Heart left ventricle (tissue), 16 donors: ENCODE results near the gene MAPK11. TPM values are rescaled to one million over a fixed set of nuclear protein-coding genes. Genes with fewer than 3 reads are reported as not detected.

Experiments used
- ATAC-seq, 4 donors: fragments of 200-7000 bp; cut with Tn5 transposase; one replicate each; pipeline ENCODE4 v1.9.1; 2020 to 2022; ENCODE audit warnings: moderate library complexity in 4 of 4, mild to moderate bottlenecking in 3 of 4, moderate number of reproducible peaks in 1 of 4
- DNase-seq, 5 donors: peaks; one replicate each; pipeline ENCODE4 v3.0.0-alpha.2; 2020
- H3K27ac ChIP-seq, 12 donors: fragments of 200-600 bp; sonication (generic) in 4 of 12; one replicate each; pipeline versions ENCODE4 v1.5.0 to v1.8.0; 2016 to 2022; ENCODE audit warnings: mild to moderate bottlenecking in 2 of 12
- H3K27me3 ChIP-seq, 9 donors: fragments of 200-600 bp; sonication (generic) in 2 of 9; one replicate each; pipeline versions ENCODE4 v1.5.1 to v1.8.0; 2016 to 2022; ENCODE audit warnings: mild to moderate bottlenecking in 3 of 9
- H3K36me3 ChIP-seq, 9 donors: fragments of 200-600 bp; sonication (generic) in 2 of 9; one replicate each; pipeline versions ENCODE4 v1.5.0 to v1.8.0; 2018 to 2022; ENCODE audit warnings: mild to moderate bottlenecking in 2 of 9
- H3K4me1 ChIP-seq, 12 donors: fragments of 200-600 bp; sonication (generic) in 4 of 12; one replicate each; pipeline versions ENCODE4 v1.5.0 to v1.8.0; 2016 to 2022; ENCODE audit warnings: mild to moderate bottlenecking in 3 of 12
- H3K4me3 ChIP-seq, 12 donors: fragments of 200-600 bp; sonication (generic) in 4 of 12; one replicate each; pipeline versions ENCODE4 v1.5.0 to v1.8.0; 2017 to 2022; ENCODE audit warnings: mild to moderate bottlenecking in 9 of 12, moderate library complexity in 4 of 12
- H3K9me3 ChIP-seq, 12 donors: fragments of 200-600 bp; sonication (generic) in 4 of 12; one replicate each; pipeline versions ENCODE4 v1.5.0 to v1.8.0; 2016 to 2022; ENCODE audit warnings: mild to moderate bottlenecking in 1 of 12
- CTCF ChIP-seq, 12 donors: fragments of 200-600 bp; sonication (generic) in 4 of 12; IDR thresholded peaks; one replicate each; pipeline versions ENCODE4 v1.5.0 to v1.8.0; 2018 to 2022; ENCODE audit warnings: antibody characterized with exemption in 12 of 12, mild to moderate bottlenecking in 5 of 12
- POLR2A ChIP-seq, 2 donors: fragments of 450-650 bp; IDR thresholded peaks; one replicate each; pipeline ENCODE4 v1.6.1; 2017; ENCODE audit warnings: antibody characterized with exemption in 2 of 2, mild to moderate bottlenecking in 2 of 2, moderate library complexity in 2 of 2
- WGBS, 4 donors: extraction: QIAGEN DNeasy Blood & Tissue Kit in 2 of 4; methylation state at CpG; one replicate each; pipeline versions ENCODE4 v1.1.5 to v1.1.7; 2013 to 2018; 5-methylcytosine and 5-hydroxymethylcytosine counted together
- intact Hi-C, 10 donors: fragments of 100-400 bp; cut with DNase I; formaldehyde crosslinking; loops; one replicate each; pipeline versions ENCODE4 v1.11.1 to v1.14.2; 2022
- polyA plus RNA-seq, 2 donors: library from polyadenylated mRNA; stranded (reverse); fragments of 200-250 nt; gene quantifications; one replicate each; pipeline ENCODE4 v1.2.3, GENCODE V29; 2013
- total RNA-seq, 9 donors: library from RNA; depleted of rRNA in 2 of 9; stranded (reverse); fragments of >200 nt in 2 of 9; fragmentation: NEBNext Ultra II Directional in 3 of 9; extraction: Animal tissue kit (Norgen Biotek cat#: 25700) in 3 of 9; gene quantifications; one replicate each; pipeline versions ENCODE4 v1.1.0 to v1.2.4, GENCODE V29; 2016 to 2023
- donor health status: ischemic (EF 13 %, LVEDD 7.1; RV severe dilation, severe dysfunction).
- donor health status: healthy with polysubstance abuse.
- donor health status: DM: no; HTN: yes; CAD: no.
- donor health status: DM: no; HTN: no; CAD: no.
- donor health status: ischemic (EF 25% LVEDD 6.9; RV normal size, moderate dysfunction).
- donor health status: ischemic (EF 25% LVEDD 5.7; RV mildly dilated, moderate dysfunction).
- donor health status: healthy.
- donor health status: DM: yes; HTN: yes; CAD: no.
- donor health status: ischemic (EF 35%, LVEDD 5.7; RV mildly dilated, moderate dysfunction).
- donor health status: nonischemic (EF 11% LVEDD 7.7; RV severe dilation, severe dysfunction).
- donor health status: DM: yes; HTN: yes; CAD: no.
- donor health status: PGD.
- donor health status: ischemic (EF 29% LVEDD 5.4; RV normal size, mild dysfunction).
- donor health status: nonischemic (EF 23%, LVEDD 6.1; RV moderate dilation, normal function).

The MAPK11 gene
- total and polyA plus RNA-seq, 11 donors, result 5.0 to 12.1 (median 7.5) TPM

- WGBS, 4 donors, result 83 to 89% (median 85%) methylated on average over 3 to 15 of the region's 15 CpGs
Observed at GRCh38 chr22:50264946-50265669, 5.1 kb downstream of the MAPK11 start.

GRCh38 chr22:50264104-50264745 lies 6.0 kb downstream of the MAPK11 start:
- Histone ChIP-seq H3K27me3 (peaks cover 0 to 15% (median 0%) of the 10 kb centered on the region in 9 donors), H3K27ac (no peak overlapping the region), H3K4me3 (no peak overlapping the region), H3K36me3 (no peaks in the 10 kb centered on the region), H3K9me3 (no peaks in the 10 kb centered on the region), H3K4me1 (peaks cover 6 to 57% (median 29%) of the 10 kb centered on the region in 12 donors)
- DNase-seq, result no peak
- intact Hi-C loops, result no loop called here
- no peak for ATAC-seq
- 89 to 91% (median 90%) methylated on average over 12 to 15 of the region's 15 CpGs for WGBS, 4 donors
- TF ChIP-seq CTCF (IDR thresholded peaks at IDR 0.05) (no peak), POLR2A (IDR thresholded peaks at IDR 0.05) (no peak)

More at GRCh38 chr22:50264946-50265669, 5.1 kb downstream of the MAPK11 start:
- Histone ChIP-seq H3K4me3 (no peak overlapping the region), H3K27me3 (peaks cover 0 to 21% (median 0%) of the 10 kb centered on the region in 9 donors), H3K9me3 (no peaks in the 10 kb centered on the region), H3K36me3 (no peaks in the 10 kb centered on the region), H3K4me1 (peaks cover 6 to 63% (median 34%) of the 10 kb centered on the region in 12 donors), H3K27ac (no peak overlapping the region)
- DNase-seq, result no peak
- TF ChIP-seq POLR2A (IDR thresholded peaks at IDR 0.05) (no peak), CTCF (IDR thresholded peaks at IDR 0.05) (no peak)
- ATAC-seq, result no peak
- intact Hi-C loops, result no loop called here

GRCh38 chr22:50262973-50263617 lies 7.1 kb downstream of the MAPK11 start:
- intact Hi-C loops, result no loop called here
- TF ChIP-seq CTCF (IDR thresholded peaks at IDR 0.05) (no peak), POLR2A (IDR thresholded peaks at IDR 0.05) (no peak)
- 60 to 68% (median 63%) methylated on average over 9 of the region's 9 CpGs for WGBS, 4 donors
- Histone ChIP-seq H3K4me3 (no peak overlapping the region), H3K36me3 (no peaks in the 10 kb centered on the region), H3K4me1 (peaks cover 7 to 57% (median 22%) of the 10 kb centered on the region in 12 donors), H3K27ac (no peak overlapping the region), H3K27me3 (peaks cover 0 to 13% (median 0%) of the 10 kb centered on the region in 9 donors), H3K9me3 (no peaks in the 10 kb centered on the region)
- no peak for DNase-seq
- ATAC-seq, result no peak

- H3K27me3 ChIP-seq, result peaks cover 0 to 13% (median 0%) of the 10 kb centered on the region in 9 donors
- no peak for DNase-seq
- no peaks in the 10 kb centered on the region for H3K9me3 ChIP-seq
- peaks cover 6 to 57% (median 19%) of the 10 kb centered on the region in 12 donors for H3K4me1 ChIP-seq
- peak overlapping the region in 1 of 12 donors; percentile 68 for H3K4me3 ChIP-seq
- H3K27ac ChIP-seq, result peak overlapping the region in 1 of 12 donors; percentile 70
- intact Hi-C loops, result no loop called here
- WGBS, 4 donors, result 68 to 86% (median 80%) methylated on average over 6 to 7 of the region's 7 CpGs
- no peak for TF ChIP-seq POLR2A (IDR thresholded peaks at IDR 0.05)
- TF ChIP-seq CTCF (IDR thresholded peaks at IDR 0.05), result no peak
- H3K36me3 ChIP-seq, result no peaks in the 10 kb centered on the region
- ATAC-seq, result no peak
Observed at GRCh38 chr22:50262460-50262911, 7.7 kb downstream of the MAPK11 start.
